Measurements from ENCODE around the gene QRICH1. TPM values are rescaled to one million over a fixed set of nuclear protein-coding genes. Genes with fewer than 3 reads are reported as not detected.

The QRICH1 gene
- total and polyA plus RNA-seq, 2 of the 13 experiments (the other 11 are each of a cell fraction or from before 2014, with no cell fraction given), result 52.6 to 102 TPM

GRCh38 chr3:49120438-49121131 is 26.7 kb upstream of the QRICH1 start, which contains the start of gene USP19 (continued):
- TF ChIP-seq RAD21 (CRISPR knock-in tag; IDR thresholded peaks at IDR 0.05), result peak; percentile 68
- TF ChIP-seq NR2C2 (CRISPR knock-in tag; IDR thresholded peaks at IDR 0.05; ENCODE audit: borderline replicate concordance), result peak; percentile 91
- 0 out of 2 replicates have a peak, but pooled peaks have one; percentile 30 for TF ChIP-seq CERS6 (CRISPR knock-in tag; IDR thresholded peaks at IDR 0.05)
- no peak for TF ChIP-seq NFE2L2 (IDR thresholded peaks at IDR 0.05; ENCODE audit: low read length)
- TF ChIP-seq ZNF292 (CRISPR knock-in tag; IDR thresholded peaks at IDR 0.05; ENCODE audit: borderline replicate concordance, low read depth), result no peak
- peak; percentile 90 for TF ChIP-seq ETV5 (CRISPR knock-in tag; IDR thresholded peaks at IDR 0.05; ENCODE audit: borderline replicate concordance)
- no peak for TF ChIP-seq ZNF383 (CRISPR knock-in tag; IDR thresholded peaks at IDR 0.05; ENCODE audit: borderline replicate concordance)
- no peak for TF ChIP-seq KIAA2018 (CRISPR knock-in tag; IDR thresholded peaks at IDR 0.05; ENCODE audit: borderline replicate concordance)
- peak; percentile 62 for TF ChIP-seq MED8 (CRISPR knock-in tag; IDR thresholded peaks at IDR 0.05; ENCODE audit: insufficient replicate concordance)
- TF ChIP-seq TMF1 (CRISPR knock-in tag; IDR thresholded peaks at IDR 0.05; ENCODE audit: low read depth), result 0 out of 2 replicates have a peak, but pooled peaks have one; percentile 61
- TF ChIP-seq EED (CRISPR knock-in tag; IDR thresholded peaks at IDR 0.05), result no peak; the same call in 1 of the 2 replicates
- peak; percentile 79 for TF ChIP-seq IKZF5 (CRISPR knock-in tag; IDR thresholded peaks at IDR 0.05)
- TF ChIP-seq ZBTB25 (CRISPR knock-in tag; IDR thresholded peaks at IDR 0.05), result peak; percentile 100
- no peak for TF ChIP-seq ZNF530 (CRISPR knock-in tag; IDR thresholded peaks at IDR 0.05; ENCODE audit: low read depth)
- TF ChIP-seq ERF (CRISPR knock-in tag; IDR thresholded peaks at IDR 0.05), result peak; percentile 90
- no peak for TF ChIP-seq MLLT10 (CRISPR knock-in tag; IDR thresholded peaks at IDR 0.05)
- TF ChIP-seq TEAD2 (CRISPR knock-in tag; IDR thresholded peaks at IDR 0.05), result no peak
- no peak; the same call in 1 of the 2 replicates for TF ChIP-seq FOSL2 (CRISPR knock-in tag; IDR thresholded peaks at IDR 0.05)
- TF ChIP-seq CEBPG (CRISPR knock-in tag; IDR thresholded peaks at IDR 0.05), result peak; percentile 27; the same call in 1 of the 2 replicates
- no peak for TF ChIP-seq ZNF3 (CRISPR knock-in tag; IDR thresholded peaks at IDR 0.05)

Data from HepG2 (cell line).